Measurements from ENCODE around the gene WRAP73.

GRCh38 chr1:3603156-3603555 lies 46.7 kb downstream of the WRAP73 start:
- TF ChIP-seq POLR2AphosphoS5 (IDR thresholded peaks at IDR 0.05; ENCODE audit: low read depth, low read length) (no peak), POLR2A (IDR thresholded peaks at IDR 0.05; ENCODE audit: low read depth, low read length) (no peak)
